ENCODE results near the gene XXYLT1. TPM values are rescaled to one million over a fixed set of nuclear protein-coding genes. Genes with fewer than 3 reads are reported as not detected.
A peak's percentile ranks its signal among the peaks of the same experiment; 100 is the strongest.

Gene XXYLT1
- total and polyA plus RNA-seq, 9 of the 15 experiments (the other 6 are each of a cell fraction or from before 2014, with no cell fraction given): 1.9 to 18.9 (median 15.0) TPM

GRCh38 chr3:195253923-195254432 is 17.0 kb downstream of the XXYLT1 start:
- FAIRE-seq (no peak), ATAC-seq (no peak), DNase-seq (ENCODE audit: extremely low read depth in 1 of 4, low spot score in 3 of 4) (no peak)
- Histone ChIP-seq H3K27ac (ENCODE audit: extremely low read depth, low read depth, low read length) (no peak overlapping the region), H3K27me3 (ENCODE audit: control insufficient read depth in 2 of 2, insufficient read depth in 2 of 2, low read length in 2 of 2) (no peaks in the 10 kb centered on the region), H3K9ac (ENCODE audit: insufficient read depth in 1 of 2, low read depth in 2 of 2, low read length in 2 of 2) (peak overlapping the region in 1 of 2 experiments; percentile 69; a peak in 2 of 4 replicates), H3K4me2 (ENCODE audit: insufficient read depth, low read length) (no peak overlapping the region), H3K9me3 (replicated peaks; ENCODE audit: control insufficient read depth, insufficient read depth, low read depth, low read length) (no peaks in the 10 kb centered on the region), H3K9me1 (ENCODE audit: control insufficient read depth, insufficient read depth, low read length) (no peaks in the 10 kb centered on the region), H2AFZ (ENCODE audit: low read depth, low read length) (no peak overlapping the region), H3K4me1 (replicated peaks in 1 of 2; ENCODE audit: control insufficient read depth in 2 of 2, insufficient read depth in 2 of 2, low read length in 2 of 2) (peaks cover 6 to 31% of the 10 kb centered on the region in 2 experiments), H4K20me1 (replicated peaks; ENCODE audit: control insufficient read depth, insufficient read depth, low read length) (no peaks in the 10 kb centered on the region), H3K4me3 (no peak overlapping the region), H3K36me3 (ENCODE audit: control insufficient read depth, insufficient read depth, low read length) (no peaks in the 10 kb centered on the region), H3K79me2 (ENCODE audit: control insufficient read depth, insufficient read depth, low read length) (peaks cover 17% of the 10 kb centered on the region)
- no TSS peak for BruUV-seq (replicated peaks)
- in situ Hi-C loops (cut with MboI): no loop called here
- CTCF ChIA-PET (ENCODE audit: low intra/inter-chr PET ratio): interaction anchor here (0.6 kb wide), 1 partner anchor 328 kb away, joined by 5 read pairs; no protein-coding TSS in a partner anchor
- POLR2A ChIA-PET: no interaction called here
- WGBS (ENCODE audit: insufficient coverage, low coverage, missing lambda C conversion rate): 92% methylated on average over 10 of the region's 10 CpGs
- no peak for TF ChIP-seq PHB2 (IDR thresholded peaks at IDR 0.05; ENCODE audit: low read depth)
- intact Hi-C loops (cut with micrococcal nuclease): no loop called here

GRCh38 chr3:195251336-195252065 is 19.5 kb downstream of the XXYLT1 start:
- no peaks in the 10 kb centered on the region for H3K9me1 ChIP-seq (ENCODE audit: control insufficient read depth, insufficient read depth, low read length)
- peaks cover 3 to 23% of the 10 kb centered on the region in 2 experiments; a peak in 3 of 5 replicates for H3K4me1 ChIP-seq (replicated peaks in 1 of 2; ENCODE audit: control insufficient read depth in 2 of 2, insufficient read depth in 2 of 2, low read length in 2 of 2)
- no peak overlapping the region for H2AFZ ChIP-seq (ENCODE audit: low read depth, low read length)
- no peak; the same call in 2 of the 3 replicates for ATAC-seq
- H3K79me2 ChIP-seq (ENCODE audit: control insufficient read depth, insufficient read depth, low read length): no peaks in the 10 kb centered on the region; the same call in 2 of the 3 replicates
- H3K27me3 ChIP-seq (ENCODE audit: control insufficient read depth in 2 of 2, insufficient read depth in 2 of 2, low read length in 2 of 2): no peaks in the 10 kb centered on the region
- H3K36me3 ChIP-seq (ENCODE audit: control insufficient read depth, insufficient read depth, low read length): no peaks in the 10 kb centered on the region
- DNase-seq (ENCODE audit: extremely low read depth in 1 of 4, low spot score in 3 of 4): no peak
- 0 out of 2 replicates have a peak, but pooled peaks cover 3% of the 10 kb centered on the region for H3K9me3 ChIP-seq (replicated peaks; ENCODE audit: control insufficient read depth, insufficient read depth, low read depth, low read length)
- ChIA-PET POLR2A (interaction anchor here (1.2 kb wide), 1 partner anchor 7 kb away, joined by 3 read pairs; no protein-coding TSS in a partner anchor), CTCF (ENCODE audit: low intra/inter-chr PET ratio) (no interaction called here)
- WGBS (ENCODE audit: insufficient coverage, low coverage, missing lambda C conversion rate): 76% methylated on average over 12 of the region's 14 CpGs
- no peak for FAIRE-seq
- H3K9ac ChIP-seq (ENCODE audit: insufficient read depth in 1 of 2, low read depth in 2 of 2, low read length in 2 of 2): no peak overlapping the region; a peak in 1 of 4 replicates
- BruUV-seq (replicated peaks): no TSS peak
- no peak overlapping the region for H3K27ac ChIP-seq (ENCODE audit: extremely low read depth, low read depth, low read length)
- no peaks in the 10 kb centered on the region for H4K20me1 ChIP-seq (replicated peaks; ENCODE audit: control insufficient read depth, insufficient read depth, low read length)
- H3K4me3 ChIP-seq: no peak overlapping the region
- no peak overlapping the region for H3K4me2 ChIP-seq (ENCODE audit: insufficient read depth, low read length)
- in situ Hi-C loops (cut with MboI): no loop called here
- intact Hi-C loops (cut with micrococcal nuclease): no loop called here
- TF ChIP-seq ZNF445 (CRISPR knock-in tag; IDR thresholded peaks at IDR 0.05; ENCODE audit: low read depth) (no peak), EP400 (IDR thresholded peaks at IDR 0.05) (no peak), RNF219 (CRISPR knock-in tag; IDR thresholded peaks at IDR 0.05) (no peak), ZNF24 (IDR thresholded peaks at IDR 0.05) (no peak), GATAD2B (IDR thresholded peaks at IDR 0.05; ENCODE audit: borderline replicate concordance) (no peak), PTTG1 (tag; IDR thresholded peaks at IDR 0.05; ENCODE audit: low read depth) (no peak), ZKSCAN3 (CRISPR knock-in tag; IDR thresholded peaks at IDR 0.05) (no peak), RAD21 (CRISPR knock-in tag; conservative IDR thresholded peaks at IDR 0.05 in 1 of 2, IDR thresholded peaks at IDR 0.05 in 1 of 2) (no peak), ZNF311 (CRISPR knock-in tag; IDR thresholded peaks at IDR 0.05) (no peak), MCM7 (IDR thresholded peaks at IDR 0.05) (no peak)
- TF ChIP-seq, protein P1, sequence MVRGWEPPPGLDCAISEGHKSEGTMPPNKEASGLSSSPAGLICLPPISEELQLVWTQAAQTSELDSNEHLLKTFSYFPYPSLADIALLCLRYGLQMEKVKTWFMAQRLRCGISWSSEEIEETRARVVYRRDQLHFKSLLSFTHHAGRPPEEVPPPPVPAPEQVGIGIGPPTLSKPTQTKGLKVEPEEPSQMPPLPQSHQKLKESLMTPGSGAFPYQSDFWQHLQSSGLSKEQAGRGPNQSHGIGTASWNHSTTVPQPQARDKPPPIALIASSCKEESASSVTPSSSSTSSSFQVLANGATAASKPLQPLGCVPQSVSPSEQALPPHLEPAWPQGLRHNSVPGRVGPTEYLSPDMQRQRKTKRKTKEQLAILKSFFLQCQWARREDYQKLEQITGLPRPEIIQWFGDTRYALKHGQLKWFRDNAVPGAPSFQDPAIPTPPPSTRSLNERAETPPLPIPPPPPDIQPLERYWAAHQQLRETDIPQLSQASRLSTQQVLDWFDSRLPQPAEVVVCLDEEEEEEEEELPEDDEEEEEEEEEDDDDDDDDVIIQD (CRISPR knock-in tag; IDR thresholded peaks at IDR 0.05): no peak

Data from K562 (cell line).